ENCODE measurements around the gene NKD2. TPM values are rescaled to one million over a fixed set of nuclear protein-coding genes. Genes with fewer than 3 reads are reported as not detected.

The NKD2 gene
- under 1 TPM in 3 of 4 donors, not detected in 1; 0.59 to 0.96 (median 0.83) TPM for total RNA-seq
- polyA plus RNA-seq: under 1 TPM; 0.08 to 0.68 (median 0.35) TPM
- long read RNA-seq, donor 1: 0 reads
- long read RNA-seq, donor 2, partial matches to known transcripts: 0 of 2 reads
- long read RNA-seq, donor 2, other reads (novel, unspliced or antisense): 2 of 2 reads

- intact Hi-C loops (cut with DNase I): loop anchor here in 1 of 2 donors (2.0 to 5.0 kb wide), 2 partner anchors 86 to 132 kb away; no protein-coding TSS in a partner anchor
- H3K36me3 ChIP-seq (ENCODE audit: insufficient read depth in 1 of 2, low read depth in 1 of 2): no peaks in the 10 kb centered on the region
- H3K9me3 ChIP-seq: no peaks in the 10 kb centered on the region
- 2 to 4% (median 2%) methylated on average over 33 to 97 of the region's 108 CpGs for WGBS, 3 donors
- peak; percentile 54 for TF ChIP-seq CTCF (IDR thresholded peaks at IDR 0.05)
- peak; percentile 37 to 56 for DNase-seq
- peaks cover 0 to 87% (median 12%) of the 10 kb centered on the region in 3 donors for H3K27me3 ChIP-seq (ENCODE audit: insufficient read depth in 3 of 3, low read length in 2 of 3)
- peak in 3 of 4 donors; percentile 43 to 50 (median 45) for ATAC-seq
- H3K27ac ChIP-seq: no peak within 1 kb of the TSS
- peak within 1 kb of the TSS; percentile 62 for H3K4me3 ChIP-seq
- H3K4me1 ChIP-seq: no peaks in the 10 kb centered on the region
Observed at GRCh38 chr5:1008451-1009358, at the start of gene NKD2. NKD2 (plus strand) TSS chr5:1008802; CDS start chr5:1009058, 256 bp downstream.

GRCh38 chr5:959581-960531 is 48.7 kb upstream of the NKD2 start:
- Histone ChIP-seq H3K27me3 (ENCODE audit: insufficient read depth in 3 of 3, low read length in 2 of 3) (peaks cover 0 to 90% (median 17%) of the 10 kb centered on the region in 3 donors), H3K27ac (no peak overlapping the region), H3K9me3 (no peaks in the 10 kb centered on the region), H3K4me1 (peaks cover 5% of the 10 kb centered on the region), H3K4me3 (no peak overlapping the region), H3K36me3 (ENCODE audit: insufficient read depth in 1 of 2, low read depth in 1 of 2) (no peaks in the 10 kb centered on the region)
- 55 to 70% (median 62%) methylated on average over 38 to 47 of the region's 47 CpGs for WGBS, 3 donors
- no peak for TF ChIP-seq CTCF (IDR thresholded peaks at IDR 0.05)
- ATAC-seq (no peak), DNase-seq (peak in 1 of 2 donors; percentile 46)
- intact Hi-C loops (cut with DNase I): no loop called here

GRCh38 chr5:960551-960950 is 48.1 kb upstream of the NKD2 start:
- WGBS, 3 donors: 22 to 39% (median 35%) methylated on average over 7 of the region's 7 CpGs
- no peak for TF ChIP-seq CTCF (IDR thresholded peaks at IDR 0.05)
- intact Hi-C loops (cut with DNase I): no loop called here
- H3K4me3 ChIP-seq: no peak overlapping the region
- no peaks in the 10 kb centered on the region for H3K9me3 ChIP-seq
- H3K27me3 ChIP-seq (ENCODE audit: insufficient read depth in 3 of 3, low read length in 2 of 3): peaks cover 0 to 86% (median 19%) of the 10 kb centered on the region in 3 donors
- no peak overlapping the region for H3K27ac ChIP-seq
- peaks cover 5% of the 10 kb centered on the region for H3K4me1 ChIP-seq
- DNase-seq: peak in 1 of 2 donors; percentile 51
- H3K36me3 ChIP-seq (ENCODE audit: insufficient read depth in 1 of 2, low read depth in 1 of 2): no peaks in the 10 kb centered on the region
- ATAC-seq: no peak

GRCh38 chr5:961002-961710 is 47.4 kb upstream of the NKD2 start:
- ATAC-seq: no peak
- Histone ChIP-seq H3K27ac (no peak overlapping the region), H3K4me1 (peaks cover 5% of the 10 kb centered on the region), H3K27me3 (ENCODE audit: insufficient read depth in 3 of 3, low read length in 2 of 3) (peaks cover 0 to 86% (median 20%) of the 10 kb centered on the region in 3 donors), H3K4me3 (no peak overlapping the region), H3K36me3 (ENCODE audit: insufficient read depth in 1 of 2, low read depth in 1 of 2) (no peaks in the 10 kb centered on the region), H3K9me3 (no peaks in the 10 kb centered on the region)
- intact Hi-C loops (cut with DNase I): no loop called here
- no peak for TF ChIP-seq CTCF (IDR thresholded peaks at IDR 0.05)
- WGBS, 3 donors: 50 to 58% (median 51%) methylated on average over 25 to 27 of the region's 27 CpGs
- DNase-seq: peak in 1 of 2 donors; percentile 49
